ENCODE data around the gene ICAM1.
"Not testable (repeated sequence)": the region's sequence is repeated elsewhere in the genome, so short reads cannot be mapped to it uniquely, and the experiment has no call there.

The ICAM1 gene

DNA sequence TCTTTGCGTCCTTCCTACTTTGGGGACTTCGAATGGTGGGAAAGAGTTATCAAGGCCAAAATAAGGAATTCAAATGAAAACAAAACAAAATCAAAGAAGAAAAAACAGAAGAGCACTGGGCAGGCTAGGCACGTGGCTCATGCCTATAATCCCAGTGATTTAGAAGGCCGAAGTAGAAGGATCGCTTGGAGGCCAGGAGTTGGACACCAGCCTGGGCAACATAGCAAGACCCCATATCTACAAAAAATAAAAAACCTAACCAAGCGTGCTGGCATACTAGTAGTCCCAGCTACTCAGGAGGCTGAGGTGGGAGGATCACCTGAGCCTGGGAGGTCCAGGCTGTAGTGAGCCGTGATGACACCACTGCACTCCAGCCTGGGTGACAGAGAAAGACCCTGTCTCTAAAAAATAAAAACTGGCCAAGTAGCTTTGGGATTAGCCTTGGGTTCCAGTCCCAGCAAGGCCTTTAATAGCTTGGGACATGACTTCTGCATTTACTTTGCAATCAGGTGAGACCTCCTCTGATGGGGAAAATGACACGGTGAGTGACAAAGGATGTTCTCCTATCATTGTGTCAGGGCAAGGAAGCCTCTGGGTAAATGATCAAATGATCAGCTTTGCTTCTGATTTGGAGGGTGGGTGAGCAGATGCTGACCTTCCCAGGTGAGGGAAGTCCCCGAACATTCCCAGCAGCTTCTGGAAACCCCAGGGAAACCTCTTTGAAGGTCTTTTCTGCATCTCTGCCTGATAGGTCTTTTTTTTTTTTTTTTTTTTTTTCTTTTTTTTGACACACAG, 7.1 kb downstream of the ICAM1 start:
- DNase-seq (ENCODE audit: low read depth in 2 of 2): no peak

DNA sequence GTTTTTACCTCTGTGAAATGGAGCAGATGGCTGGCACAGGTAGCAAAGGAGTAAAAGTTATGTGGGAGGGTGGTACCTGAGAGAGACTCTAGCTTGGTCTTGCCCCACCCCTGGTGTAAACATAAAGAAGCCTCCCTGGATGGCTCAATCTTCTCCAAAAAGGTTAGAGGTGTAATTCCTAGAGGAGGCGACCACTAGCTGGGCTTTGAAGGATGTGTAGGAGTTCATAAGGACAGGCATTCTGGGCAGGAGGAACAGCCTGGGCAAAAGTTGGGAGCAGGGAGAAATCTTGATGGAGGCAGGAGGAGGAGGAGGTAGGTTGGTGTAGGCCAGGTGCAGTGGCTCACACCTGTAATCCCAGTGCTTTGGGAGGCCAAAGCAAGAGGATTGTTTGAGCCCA, 8.0 kb downstream of the ICAM1 start:
- no peak for DNase-seq (ENCODE audit: low read depth in 2 of 2)

GRCh38 chr19:10279737-10280442, 9.0 kb downstream of the ICAM1 start:
- DNase-seq (ENCODE audit: low read depth in 2 of 2): no peak

DNA sequence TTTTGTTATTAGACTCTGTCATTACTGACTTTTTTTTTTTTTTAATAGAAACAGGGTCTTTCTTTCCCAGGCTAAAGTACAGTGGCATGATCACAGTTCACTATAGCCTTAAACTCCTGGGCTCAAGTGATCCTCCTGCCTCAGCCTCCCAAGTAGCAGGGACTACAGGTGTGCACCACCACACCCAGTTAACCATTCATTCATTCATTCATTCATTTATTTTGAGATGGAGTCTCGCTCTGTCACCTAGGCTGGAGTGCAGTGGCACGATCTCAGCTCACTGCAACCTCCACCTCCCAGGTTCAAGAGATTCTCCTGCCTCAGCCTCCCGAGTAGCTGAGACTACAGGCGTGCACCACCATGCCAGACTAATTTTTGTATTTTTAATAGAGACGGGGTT, 11.1 kb downstream of the ICAM1 start:
- DNase-seq (ENCODE audit: low read depth in 2 of 2): not testable (repeated sequence)

GRCh38 chr19:10283301-10284064, 12.6 kb downstream of the ICAM1 start:
- DNase-seq (ENCODE audit: low read depth in 2 of 2): no peak

DNA sequence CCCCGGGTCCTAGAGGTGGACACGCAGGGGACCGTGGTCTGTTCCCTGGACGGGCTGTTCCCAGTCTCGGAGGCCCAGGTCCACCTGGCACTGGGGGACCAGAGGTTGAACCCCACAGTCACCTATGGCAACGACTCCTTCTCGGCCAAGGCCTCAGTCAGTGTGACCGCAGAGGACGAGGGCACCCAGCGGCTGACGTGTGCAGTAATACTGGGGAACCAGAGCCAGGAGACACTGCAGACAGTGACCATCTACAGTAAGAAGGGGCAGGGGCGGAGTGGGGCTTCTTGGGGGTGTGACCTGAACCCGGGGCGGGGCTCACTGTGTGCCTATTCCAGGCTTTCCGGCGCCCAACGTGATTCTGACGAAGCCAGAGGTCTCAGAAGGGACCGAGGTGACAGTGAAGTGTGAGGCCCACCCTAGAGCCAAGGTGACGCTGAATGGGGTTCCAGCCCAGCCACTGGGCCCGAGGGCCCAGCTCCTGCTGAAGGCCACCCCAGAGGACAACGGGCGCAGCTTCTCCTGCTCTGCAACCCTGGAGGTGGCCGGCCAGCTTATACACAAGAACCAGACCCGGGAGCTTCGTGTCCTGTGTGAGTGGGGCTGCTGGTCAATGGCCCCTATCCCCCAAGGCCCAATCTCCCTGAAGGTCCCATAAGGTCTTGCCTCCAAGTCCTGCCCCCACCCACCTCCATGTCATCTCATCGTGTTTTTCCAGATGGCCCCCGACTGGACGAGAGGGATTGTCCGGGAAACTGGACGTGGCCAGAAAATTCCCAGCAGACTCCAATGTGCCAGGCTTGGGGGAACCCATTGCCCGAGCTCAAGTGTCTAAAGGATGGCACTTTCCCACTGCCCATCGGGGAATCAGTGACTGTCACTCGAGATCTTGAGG, 13.4 kb downstream of the ICAM1 start:
- DNase-seq (ENCODE audit: low read depth in 2 of 2): no peak

DNA sequence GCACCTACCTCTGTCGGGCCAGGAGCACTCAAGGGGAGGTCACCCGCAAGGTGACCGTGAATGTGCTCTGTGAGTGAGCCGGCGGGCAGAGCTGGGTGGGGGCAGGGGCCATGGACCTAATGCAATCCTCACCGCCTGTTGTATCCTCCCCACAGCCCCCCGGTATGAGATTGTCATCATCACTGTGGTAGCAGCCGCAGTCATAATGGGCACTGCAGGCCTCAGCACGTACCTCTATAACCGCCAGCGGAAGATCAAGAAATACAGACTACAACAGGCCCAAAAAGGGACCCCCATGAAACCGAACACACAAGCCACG, 14.0 kb downstream of the ICAM1 start:
- DNase-seq (ENCODE audit: low read depth in 2 of 2): no peak

DNA sequence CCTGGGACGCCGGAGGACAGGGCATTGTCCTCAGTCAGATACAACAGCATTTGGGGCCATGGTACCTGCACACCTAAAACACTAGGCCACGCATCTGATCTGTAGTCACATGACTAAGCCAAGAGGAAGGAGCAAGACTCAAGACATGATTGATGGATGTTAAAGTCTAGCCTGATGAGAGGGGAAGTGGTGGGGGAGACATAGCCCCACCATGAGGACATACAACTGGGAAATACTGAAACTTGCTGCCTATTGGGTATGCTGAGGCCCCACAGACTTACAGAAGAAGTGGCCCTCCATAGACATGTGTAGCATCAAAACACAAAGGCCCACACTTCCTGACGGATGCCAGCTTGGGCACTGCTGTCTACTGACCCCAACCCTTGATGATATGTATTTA, 14.5 kb downstream of the ICAM1 start:
- no peak for DNase-seq (ENCODE audit: low read depth in 2 of 2)

DNA sequence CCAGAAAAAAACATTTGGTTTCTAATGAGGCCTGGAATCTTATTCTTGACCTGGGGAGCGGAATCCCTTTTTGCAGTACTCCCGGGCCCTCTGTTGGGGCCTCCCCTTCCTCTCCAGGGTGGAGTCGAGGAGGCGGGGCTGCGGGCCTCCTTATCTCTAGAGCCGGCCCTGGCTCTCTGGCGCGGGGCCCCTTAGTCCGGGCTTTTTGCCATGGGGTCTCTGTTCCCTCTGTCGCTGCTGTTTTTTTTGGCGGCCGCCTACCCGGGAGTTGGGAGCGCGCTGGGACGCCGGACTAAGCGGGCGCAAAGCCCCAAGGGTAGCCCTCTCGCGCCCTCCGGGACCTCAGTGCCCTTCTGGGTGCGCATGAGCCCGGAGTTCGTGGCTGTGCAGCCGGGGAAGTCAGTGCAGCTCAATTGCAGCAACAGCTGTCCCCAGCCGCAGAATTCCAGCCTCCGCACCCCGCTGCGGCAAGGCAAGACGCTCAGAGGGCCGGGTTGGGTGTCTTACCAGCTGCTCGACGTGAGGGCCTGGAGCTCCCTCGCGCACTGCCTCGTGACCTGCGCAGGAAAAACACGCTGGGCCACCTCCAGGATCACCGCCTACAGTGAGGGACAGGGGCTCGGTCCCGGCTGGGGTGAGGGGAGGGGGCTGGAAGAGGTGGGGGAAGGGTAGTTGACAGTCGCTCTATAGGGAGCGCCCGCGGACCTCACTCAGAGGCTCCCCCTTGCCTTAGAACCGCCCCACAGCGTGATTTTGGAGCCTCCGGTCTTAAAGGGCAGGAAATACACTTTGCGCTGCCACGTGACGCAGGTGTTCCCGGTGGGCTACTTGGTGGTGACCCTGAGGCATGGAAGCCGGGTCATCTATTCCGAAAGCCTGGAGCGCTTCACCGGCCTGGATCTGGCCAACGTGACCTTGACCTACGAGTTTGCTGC, 16.1 kb downstream of the ICAM1 start, which contains the start of gene ICAM4:
Gene ICAM4, plus strand, starts transcription at position 153 of the 935 bp plus-strand sequence. Its CDS starts 58 bp downstream, at position 211.
- no peak for DNase-seq (ENCODE audit: low read depth in 2 of 2)

DNA sequence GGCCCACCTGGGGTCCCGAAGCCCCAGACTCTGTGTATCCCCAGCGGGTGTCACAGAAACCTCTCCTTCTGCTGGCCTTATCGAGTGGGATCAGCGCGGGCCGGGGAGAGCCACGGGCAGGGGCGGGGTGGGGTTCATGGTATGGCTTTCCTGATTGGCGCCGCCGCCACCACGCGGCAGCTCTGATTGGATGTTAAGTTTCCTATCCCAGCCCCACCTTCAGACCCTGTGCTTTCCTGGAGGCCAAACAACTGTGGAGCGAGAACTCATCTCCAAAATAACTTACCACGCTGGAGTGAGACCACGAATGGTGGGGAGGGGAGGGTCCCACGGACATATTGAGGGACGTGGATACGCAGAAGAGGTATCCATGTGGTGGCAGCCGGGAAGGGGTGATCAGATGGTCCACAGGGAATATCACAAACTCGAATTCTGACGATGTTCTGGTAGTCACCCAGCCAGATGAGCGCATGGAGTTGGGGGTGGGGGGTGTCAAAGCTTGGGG, 17.8 kb downstream of the ICAM1 start:
- no peak for DNase-seq (ENCODE audit: low read depth in 2 of 2)

- no peak for DNase-seq (ENCODE audit: low read depth in 2 of 2)
Measured at GRCh38 chr19:10289167-10289835, 18.4 kb downstream of the ICAM1 start.

GRCh38 chr19:10289836-10290356, 19.0 kb downstream of the ICAM1 start, which contains the start of gene ICAM5:
Gene ICAM5, plus strand, starts transcription at chr19:10289952. Its CDS starts 92 bp downstream, at chr19:10290044.
- DNase-seq (ENCODE audit: low read depth in 2 of 2): peak in 1 of 2 donors; percentile 57

- no peak for DNase-seq (ENCODE audit: low read depth in 2 of 2)
Measured at GRCh38 chr19:10290357-10290875, 19.5 kb downstream of the ICAM1 start.

GRCh38 chr19:10290876-10291553, 20.1 kb downstream of the ICAM1 start:
- no peak for DNase-seq (ENCODE audit: low read depth in 2 of 2)

GRCh38 chr19:10291554-10292205, 20.8 kb downstream of the ICAM1 start:
- no peak for DNase-seq (ENCODE audit: low read depth in 2 of 2)

GRCh38 chr19:10292206-10292788, 21.4 kb downstream of the ICAM1 start:
- DNase-seq (ENCODE audit: low read depth in 2 of 2): peak in 1 of 2 donors; percentile 62

Data from activated CD8-positive, alpha-beta memory T cell treated with anti-CD3 and anti-CD28 coated beads for 4 hours (primary cell).